ENCODE data around the gene MLST8.

MLST8 gene, protein sequence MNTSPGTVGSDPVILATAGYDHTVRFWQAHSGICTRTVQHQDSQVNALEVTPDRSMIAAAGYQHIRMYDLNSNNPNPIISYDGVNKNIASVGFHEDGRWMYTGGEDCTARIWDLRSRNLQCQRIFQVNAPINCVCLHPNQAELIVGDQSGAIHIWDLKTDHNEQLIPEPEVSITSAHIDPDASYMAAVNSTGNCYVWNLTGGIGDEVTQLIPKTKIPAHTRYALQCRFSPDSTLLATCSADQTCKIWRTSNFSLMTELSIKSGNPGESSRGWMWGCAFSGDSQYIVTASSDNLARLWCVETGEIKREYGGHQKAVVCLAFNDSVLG

DNA sequence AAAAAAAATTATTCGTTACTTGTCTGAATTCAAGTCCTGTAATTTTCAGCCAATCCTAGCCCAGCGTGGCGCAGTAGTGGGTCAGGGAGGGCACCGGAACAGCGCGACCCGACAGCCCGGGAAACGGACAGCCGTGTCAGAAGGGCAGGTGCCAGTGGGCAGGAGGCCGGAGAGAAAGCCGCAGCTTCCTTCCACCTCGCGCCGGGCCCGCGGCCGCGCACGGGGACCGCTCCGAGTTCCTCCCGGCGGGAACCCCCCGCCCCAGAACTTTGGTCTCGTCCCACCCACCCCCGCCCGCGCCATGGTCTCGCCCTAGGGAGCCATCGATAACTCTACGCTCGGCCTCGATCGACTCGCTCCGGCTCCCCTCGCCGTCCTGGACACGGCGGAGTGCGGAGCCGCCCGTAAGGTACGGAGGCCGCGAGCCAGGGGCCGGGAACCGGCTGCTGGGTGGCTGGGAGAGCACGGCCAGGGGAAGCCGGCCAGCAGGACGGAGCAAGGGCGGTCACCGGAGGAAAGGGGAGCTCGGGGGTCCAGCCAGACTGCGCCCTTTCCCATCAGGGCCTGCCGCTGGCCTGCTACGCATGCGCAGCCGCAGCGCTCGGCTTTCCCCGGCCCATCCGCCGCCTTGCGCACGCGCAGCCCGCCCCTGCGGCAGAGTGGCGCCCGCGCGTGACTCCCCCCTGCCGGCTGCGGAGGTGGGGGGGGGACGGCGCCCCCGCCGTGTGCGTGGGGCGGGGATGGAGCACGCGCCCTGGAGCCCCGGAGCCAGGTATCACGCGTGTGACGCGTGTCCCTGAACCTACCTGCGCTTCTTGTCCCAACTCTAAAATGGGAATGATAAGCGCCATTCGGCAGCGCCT is at the start of gene MLST8:
MLST8 (plus strand) TSS at position 351 of the 863 bp plus-strand sequence. CDS start 632 bp downstream, outside the sequence.
- DNase-seq, result no peak

DNA sequence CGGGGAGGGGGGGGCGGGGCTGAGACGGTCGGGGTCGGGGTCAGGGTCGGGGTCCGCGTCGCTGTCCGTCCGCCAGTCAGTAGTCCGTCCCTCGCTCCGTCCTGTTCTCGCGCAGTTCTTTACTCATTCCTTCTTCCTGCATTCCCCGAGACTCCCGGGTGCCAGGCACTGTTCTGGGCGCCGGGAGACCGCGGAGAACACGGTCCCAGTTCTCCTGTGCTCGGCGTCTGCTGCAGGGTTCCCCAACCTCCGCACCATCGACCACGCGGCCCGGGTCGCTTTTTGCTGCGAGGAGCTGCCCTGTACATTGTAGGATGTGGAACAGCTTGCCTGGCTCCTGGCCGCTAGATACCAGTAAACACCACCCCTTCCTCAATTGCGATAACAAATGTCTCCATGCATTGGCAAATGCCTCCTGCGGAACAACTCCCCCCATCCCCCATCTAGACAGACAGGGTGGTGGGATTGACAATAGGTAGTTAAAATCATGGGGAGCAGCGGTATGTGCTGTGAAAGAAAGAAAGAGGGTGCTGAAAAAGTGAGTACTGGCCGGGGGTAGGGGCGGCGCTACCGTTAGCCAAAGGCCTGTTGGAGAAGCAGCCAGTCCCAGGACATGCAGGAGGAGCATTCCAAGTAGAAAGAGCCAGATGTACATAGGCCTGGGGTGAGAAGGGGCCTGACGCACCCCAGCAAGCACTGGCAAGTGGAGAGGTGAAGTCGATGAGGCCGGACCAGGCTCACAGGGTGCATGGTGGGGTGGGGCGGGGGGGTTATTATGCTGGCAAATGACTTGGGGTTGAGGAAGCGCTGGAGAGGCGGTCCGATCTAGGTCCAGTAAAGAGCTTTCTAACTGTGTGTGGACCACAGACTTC is 49.0 kb upstream of the MLST8 start:
- no peak for DNase-seq

DNA sequence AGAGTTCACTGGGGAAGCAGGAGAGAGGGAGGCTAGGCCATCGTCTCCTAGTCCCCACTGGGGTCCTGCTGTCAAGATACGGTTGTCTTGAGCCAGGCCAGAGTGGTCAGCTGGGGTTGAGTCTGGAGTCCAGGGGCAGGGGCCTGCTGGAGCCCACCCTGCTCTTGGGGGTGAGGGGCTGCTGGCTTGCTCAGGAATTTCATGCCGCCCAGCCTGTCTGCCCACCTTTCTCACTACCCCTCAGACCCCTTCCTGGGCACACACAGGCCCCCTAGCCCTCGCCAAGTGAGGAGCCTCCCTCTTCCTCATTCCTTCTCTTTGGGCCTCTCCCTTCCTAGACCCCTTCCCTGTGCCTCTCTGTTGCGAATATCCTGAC is 48.4 kb upstream of the MLST8 start:
- DNase-seq, result no peak

DNA sequence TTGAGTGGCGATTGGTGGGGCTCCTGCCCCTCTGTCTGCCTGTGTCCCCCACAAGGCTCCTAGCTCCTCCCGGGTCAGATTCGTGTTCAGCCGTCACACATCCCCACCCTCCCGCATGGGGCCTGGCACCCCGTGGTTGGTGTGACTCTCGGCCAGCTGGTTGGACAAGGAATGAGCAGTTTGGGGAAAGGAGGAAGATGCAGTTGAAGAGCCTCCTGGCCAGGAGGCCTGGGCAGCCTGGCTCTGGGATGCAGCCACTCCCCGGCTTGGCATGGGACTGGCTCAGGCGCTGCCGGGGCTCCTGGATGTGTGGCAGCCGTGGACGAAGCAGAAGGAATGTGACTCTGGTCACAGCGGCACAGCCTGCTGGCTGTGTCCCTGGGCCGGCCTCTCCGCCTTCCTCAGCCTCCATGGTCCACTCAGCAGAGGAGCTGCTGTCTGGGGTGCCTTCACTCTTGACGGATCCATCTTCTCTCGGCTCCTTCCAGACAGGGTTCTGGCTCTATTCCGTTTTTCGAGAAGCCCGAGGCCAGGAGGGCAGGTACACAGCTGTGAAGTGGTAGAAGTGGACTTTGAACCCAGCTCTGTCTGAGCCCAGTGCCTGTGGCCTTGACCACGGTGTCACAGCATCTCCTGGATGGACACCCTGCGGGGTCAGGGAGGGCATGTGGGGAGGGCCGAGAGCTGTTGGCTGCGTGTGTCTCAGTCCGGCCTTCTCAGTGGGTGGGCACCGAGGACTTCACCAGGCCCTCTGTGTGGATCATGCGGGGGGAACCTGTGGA is 47.6 kb upstream of the MLST8 start:
- DNase-seq, result no peak

DNA sequence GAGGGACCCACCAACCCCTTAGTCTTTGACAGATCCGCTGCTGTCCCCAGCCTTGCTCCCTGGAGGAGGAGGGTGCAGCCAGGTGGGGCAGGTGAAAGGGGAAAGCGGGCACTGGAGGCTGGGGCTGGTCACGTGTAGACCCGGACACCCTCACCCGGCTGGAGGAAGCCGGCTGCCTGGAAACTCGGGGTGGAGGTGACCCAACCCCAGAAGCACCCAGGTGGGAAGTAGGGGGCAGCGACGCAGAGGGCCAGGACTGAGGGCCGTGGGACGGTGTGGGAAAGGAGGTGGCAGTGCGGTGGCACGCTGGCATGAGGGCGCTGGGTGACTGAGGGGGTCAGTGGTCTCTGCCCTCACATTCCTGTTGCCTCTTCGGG is 47.0 kb upstream of the MLST8 start:
- DNase-seq, result no peak

DNA sequence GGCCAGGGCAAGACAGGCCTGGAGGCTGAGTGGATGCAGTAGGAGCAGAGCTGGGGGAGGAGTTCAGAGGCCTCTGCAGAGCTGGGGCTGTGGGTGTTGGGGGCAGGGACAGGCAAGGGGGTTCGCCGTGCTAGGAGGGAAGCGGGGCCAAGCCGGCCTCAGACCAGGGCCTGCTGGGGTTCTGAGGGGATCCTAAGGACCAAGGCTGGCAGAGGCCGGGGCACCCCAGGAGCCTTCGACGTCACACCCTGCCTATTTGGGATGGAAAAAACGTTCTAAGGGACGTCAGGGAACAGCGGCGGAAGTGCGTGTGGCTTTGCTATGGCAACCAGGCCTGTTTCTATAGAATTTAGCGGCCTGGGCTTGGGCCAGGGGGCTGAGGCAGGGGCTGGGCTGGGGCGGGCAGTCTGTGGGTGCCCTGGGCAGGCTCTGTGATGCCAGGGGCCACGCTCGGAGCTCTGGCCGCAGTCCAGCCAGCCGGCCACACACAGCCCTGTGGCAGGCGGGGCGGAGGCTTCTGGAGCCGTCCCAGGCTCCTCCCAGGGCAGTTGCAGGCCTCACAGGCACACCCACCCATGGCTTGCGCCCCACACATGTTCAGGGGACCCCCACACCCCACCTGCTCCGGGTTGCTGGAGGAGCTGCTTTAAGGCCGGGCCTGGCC is 45.9 kb upstream of the MLST8 start:
- no peak for DNase-seq

DNA sequence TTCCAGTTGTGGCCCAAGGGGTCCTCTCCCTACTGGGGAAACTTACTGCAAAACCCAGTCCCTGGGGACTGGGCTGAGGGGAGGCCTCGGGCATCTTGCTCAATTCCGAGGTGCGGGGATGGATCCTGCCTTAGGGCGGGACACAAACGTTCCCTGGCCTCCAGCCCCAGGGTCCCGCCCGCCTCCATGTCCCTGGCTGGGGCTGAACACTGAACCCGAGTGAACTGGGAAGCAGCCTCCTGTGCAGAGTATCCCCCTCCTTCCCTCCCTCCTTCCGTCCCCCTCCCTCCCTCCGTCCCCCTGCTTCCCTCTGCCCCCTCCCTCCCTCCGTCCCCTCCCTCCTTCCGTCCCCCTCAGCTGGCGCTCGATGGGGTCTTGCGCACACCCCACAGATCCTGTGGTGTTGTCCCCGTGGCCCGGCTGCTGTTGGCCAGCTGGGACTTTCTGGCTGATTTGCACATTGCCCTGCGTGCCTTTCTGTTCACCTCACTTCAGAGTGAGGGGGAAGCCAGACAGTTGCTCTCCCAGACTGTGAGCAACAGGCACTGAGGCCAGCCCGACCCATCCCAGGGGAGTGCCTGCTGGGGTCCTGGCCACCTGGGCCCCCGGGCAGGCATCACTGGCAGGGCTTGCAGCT is 44.2 kb upstream of the MLST8 start:
- DNase-seq, result no peak

DNA sequence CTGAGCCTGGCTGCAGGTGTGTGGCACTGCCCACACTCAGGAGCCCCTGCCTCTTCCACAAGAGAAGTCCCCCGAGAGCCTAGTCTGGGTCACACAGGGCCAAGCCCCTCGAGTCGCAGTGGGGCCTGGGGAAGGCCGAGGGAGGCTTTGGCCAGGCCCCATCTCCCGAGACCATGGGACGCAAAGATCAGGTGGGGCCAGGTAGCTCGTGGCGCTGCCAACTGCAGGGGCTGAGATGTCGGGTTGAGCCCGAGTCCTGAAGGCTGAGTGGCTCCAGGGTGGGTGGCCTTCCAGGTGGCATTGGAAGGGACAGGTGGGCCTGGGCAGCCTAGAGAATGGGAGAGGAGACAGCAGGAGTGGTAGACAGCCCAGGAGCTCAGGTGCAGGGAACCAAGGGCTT is 43.3 kb upstream of the MLST8 start:
- DNase-seq, result no peak

DNA sequence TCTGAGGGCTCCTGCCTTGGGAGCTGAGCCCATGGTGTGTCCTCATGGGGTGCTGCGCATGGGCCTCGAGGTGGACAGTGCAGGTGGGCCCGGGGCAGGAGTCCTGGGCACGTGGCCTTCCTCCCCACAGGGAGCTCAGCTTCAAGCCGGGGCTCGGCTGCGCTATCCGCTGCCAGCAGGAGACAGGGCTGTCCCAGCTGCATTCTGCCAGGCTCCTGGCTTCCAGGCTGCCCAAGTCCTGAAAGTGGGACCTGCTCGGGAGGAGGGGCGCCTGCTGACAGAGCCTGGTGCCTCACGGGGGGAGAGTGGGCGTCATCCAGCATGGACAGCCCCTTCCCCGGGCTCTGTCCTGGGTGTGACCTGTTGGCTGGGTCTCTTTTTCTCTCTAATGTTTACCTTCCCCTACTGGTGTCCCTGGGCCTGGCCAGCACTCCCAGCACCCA is 42.6 kb upstream of the MLST8 start:
- DNase-seq, result no peak

DNA sequence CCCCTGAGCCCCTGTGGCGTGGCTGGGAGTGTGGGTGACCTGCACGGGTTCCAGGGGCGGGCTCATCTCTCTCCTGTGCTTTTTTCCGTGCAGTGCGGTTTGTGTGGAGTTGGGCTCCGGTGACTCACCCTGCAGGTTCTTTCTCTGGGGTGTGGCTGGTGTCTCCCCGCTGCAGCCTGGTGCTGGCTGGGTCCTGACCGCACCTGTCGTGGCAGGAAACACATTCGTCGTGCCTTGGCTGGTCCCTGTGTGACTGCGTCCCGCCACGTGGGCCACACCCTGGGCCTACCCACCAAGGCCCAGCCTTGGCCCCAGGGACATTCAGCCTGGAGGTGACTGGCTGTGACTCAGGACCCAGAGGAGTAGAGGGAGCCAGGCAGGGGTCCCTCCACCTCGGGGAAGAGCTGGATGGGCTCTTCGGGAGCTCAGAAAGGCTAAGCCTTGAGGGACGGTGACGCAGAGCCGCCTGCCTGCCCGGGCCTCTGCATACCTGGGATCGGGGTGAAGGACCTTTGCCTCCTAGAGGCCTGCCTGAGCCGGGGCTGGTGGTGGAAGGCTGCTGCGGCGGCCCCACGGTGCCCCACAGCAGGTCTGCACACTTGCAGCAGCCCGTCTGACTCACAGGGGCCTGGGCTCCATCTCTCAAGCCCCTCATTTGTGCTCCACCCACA is 41.9 kb upstream of the MLST8 start:
- no peak for DNase-seq

DNA sequence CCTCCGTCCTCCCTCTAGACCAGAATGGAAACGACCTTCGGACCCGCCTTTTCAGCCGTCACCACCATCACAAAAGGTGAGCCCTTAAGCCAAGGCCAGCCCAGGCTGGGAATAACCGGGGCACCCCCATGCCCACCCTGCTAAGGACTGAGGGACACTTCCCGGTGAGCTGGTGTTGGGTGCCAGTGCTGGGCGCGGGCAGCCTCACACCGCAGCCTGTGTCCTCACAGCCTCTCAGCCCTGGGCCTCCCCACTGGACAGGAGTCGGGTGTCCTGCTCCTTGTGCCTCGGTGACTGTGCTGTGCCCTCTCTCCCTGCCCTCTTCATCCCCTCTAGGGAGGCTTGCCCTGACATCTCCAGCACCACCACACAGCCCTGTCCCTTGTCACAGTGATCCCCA is 39.4 kb upstream of the MLST8 start:
- no peak for DNase-seq

DNA sequence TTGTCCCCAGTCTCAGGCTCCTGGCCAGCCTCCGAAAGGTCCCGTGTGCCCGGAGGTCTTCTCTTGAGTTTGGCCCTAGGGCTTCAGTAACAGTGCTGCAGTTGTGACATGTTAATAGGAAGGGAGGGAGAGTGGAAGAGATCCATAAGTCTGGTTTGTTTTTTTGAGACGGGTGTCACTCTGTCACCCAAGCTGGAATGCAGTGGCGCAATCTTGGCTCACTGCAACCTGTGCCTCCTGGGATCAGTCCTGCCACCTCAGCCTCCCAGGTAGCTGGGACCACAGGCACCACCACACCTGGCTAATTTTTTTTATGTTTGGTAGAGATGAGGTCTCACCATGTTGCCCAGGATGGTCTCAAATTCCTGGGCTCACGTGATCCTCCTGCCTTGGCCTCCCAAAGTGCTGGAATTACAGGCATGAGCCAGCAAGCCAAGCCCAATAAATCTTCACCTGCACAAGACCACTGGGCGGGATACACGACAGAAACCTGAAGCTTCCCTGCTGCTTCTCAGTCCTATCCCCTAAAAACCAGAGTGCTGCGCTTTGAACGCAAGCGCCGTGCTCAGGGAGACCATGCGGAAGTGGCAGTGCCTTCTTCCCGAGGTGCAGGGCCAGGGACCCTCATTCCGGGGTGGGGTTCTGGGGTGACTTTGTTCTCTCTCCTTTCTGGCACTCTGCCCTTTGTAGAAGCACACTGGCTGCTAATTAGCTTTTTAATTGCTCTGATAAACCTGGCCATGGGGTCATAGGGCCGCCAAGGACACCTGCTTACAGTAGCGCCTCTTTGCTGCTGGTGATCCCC is 38.8 kb upstream of the MLST8 start:
- DNase-seq, result no peak

DNA sequence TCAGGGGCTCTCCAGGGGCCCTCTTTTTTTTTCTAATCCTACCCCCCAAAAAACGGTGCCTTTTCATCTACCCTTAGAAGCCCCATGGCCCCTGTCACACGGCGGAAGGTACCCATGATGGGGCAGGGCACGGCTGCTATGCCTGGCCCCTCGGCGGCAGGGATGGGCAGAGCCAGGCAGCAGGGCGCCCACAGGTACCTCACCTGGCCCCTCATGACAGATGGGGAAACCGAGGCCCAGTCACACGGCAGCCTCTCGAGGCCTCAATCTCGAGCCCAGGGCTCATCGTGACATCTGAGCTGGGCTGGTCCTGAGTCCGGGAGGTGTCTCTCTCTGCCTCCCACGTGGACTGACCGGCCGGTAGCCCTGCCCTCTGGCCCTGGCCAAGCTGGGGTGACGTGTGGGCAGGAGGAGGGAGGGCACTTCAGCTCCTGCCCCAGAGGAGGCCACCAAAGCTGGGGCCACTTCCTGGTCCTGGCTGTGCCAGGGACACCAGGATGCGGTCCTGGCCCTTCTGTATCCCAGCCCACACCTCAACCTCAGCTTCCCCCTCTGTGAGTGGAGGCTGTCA is 38.1 kb upstream of the MLST8 start:
- DNase-seq, result no peak

DNA sequence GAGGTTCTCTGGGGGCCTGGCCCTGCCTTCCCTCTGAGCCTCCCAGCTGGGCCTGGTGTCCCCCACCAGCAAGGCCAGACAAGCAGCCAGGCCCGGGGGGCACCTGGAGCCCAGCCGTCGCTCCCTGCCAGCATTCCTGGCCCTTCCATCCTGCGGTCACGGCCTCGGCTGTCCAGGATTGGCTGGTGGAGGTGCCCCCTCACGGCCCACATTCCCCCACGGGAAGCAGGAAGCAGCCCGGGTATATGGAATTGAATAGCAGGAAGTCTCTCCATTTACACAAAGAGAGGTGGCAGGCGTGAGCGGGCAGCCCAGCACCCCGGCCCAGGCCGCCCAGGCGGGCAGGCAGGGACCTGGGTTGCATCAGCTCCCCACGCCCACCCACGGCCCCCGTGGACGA is 35.2 kb upstream of the MLST8 start:
- no peak for DNase-seq

DNA sequence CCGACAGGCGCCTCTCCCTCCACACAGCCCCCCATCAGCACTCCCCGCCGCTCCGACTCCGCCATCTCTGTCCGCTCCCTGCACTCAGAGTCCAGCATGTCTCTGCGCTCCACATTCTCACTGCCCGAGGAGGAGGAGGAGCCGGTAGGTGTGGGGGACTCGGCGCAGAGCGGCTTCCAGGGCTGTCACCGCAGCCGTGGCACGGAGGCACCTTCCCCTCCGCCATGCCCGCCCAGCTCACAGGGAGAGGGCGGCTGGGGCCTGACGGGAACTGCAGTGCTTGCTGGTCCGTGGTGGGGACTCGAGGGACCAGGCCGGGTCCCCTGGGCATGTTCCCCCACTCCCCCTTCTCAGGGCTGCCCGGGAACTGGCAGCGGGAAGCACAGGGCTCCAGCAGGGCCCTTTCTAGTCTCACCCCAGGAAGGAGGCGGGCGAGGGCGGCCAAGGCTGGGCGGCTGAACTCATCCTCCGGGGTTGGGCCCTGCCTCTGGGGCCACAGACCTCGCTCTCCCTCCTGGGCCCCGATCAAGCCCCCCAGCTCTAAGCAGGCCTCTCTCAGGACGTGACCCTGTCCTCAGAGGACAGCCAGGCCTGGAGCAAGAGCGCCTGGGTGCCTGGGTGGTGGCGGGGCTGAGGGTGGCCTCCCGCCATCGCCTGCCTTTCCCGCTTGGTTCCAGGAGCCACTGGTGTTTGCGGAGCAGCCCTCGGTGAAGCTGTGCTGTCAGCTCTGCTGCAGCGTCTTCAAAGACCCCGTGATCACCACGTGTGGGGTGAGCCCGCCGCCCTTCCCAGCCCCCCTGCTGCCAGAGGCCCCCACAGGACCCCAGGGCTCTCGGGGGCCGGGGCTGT is 34.4 kb upstream of the MLST8 start:
- no peak for DNase-seq

DNA sequence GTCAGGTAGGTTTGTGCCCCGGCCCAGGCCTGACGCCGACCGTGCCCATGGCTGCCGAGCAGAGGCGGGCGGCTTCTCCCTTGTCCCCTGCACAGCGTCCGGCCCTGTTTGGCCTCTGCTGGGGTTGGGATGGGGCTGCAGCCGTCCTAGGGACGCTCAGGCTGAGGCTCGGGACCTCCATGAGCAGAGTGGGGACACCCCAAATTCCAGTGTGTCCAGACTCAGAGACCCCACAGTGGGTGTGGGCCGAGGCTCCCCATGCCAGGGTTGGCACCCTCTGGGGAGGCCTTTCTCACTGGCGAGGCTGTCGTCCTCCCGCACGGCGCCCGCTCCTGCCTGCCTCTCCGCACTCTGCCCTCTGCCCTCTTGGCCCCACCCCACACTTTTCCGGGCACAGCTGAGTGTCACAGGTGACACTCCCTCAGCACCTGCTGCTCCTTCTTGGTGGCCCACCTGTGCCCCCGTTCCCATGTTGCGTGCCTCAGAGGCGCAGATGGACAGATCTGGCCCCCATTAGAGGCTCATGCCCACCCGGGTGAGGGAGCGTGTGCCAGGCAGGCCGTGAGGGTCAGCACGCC is 33.6 kb upstream of the MLST8 start:
- DNase-seq, result no peak

DNA sequence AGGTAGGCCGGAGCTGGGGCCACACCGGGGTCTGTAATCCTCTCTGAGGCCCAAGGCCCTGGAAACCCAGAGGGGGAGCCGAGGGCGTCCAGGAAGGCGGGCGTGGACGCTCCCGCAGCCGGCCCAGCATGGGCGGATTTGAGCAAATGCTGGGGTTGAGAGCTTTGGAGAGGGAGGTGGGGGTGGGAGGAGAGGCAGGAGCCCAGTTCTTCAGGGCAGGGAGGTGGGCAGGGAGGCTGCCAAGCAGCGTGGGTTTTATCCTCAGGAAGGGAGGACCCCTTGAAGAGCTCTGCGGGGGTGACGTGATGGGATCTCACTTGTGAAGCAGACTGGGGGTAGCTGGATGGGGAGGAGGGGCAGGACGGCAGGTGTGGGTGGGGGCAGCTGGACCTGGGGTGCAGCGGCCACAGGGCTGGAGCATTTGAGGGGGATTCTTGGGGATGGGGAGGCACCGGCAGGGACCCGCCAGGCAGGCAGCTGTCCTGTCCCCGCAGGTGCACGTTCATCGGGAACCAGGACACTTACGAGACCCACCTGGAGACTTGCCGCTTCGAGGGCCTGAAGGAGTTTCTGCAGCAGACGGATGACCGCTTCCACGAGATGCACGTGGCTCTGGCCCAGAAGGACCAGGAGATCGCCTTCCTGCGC is 32.4 kb upstream of the MLST8 start:
- DNase-seq, result no peak

DNA sequence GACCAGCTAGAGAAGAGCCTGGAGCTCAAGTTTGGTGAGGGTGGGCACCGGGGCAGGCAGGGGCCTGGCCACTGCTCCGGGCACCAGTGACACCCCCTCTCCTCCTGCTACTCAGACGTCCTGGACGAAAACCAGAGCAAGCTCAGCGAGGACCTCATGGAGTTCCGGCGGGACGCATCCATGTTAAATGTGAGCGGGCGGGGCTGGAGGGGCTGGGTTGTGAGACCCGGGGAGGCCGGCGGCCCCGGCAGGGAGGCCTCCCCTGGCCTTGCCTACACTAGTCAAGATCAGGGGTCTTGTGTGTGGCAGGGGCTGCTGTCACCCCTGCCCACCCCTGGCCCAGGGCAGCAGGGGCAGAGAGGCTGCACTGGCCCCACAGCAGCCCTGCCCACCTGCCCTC is 31.9 kb upstream of the MLST8 start:
- no peak for DNase-seq
